ENCODE measurements around the gene SF3B5.

DNA sequence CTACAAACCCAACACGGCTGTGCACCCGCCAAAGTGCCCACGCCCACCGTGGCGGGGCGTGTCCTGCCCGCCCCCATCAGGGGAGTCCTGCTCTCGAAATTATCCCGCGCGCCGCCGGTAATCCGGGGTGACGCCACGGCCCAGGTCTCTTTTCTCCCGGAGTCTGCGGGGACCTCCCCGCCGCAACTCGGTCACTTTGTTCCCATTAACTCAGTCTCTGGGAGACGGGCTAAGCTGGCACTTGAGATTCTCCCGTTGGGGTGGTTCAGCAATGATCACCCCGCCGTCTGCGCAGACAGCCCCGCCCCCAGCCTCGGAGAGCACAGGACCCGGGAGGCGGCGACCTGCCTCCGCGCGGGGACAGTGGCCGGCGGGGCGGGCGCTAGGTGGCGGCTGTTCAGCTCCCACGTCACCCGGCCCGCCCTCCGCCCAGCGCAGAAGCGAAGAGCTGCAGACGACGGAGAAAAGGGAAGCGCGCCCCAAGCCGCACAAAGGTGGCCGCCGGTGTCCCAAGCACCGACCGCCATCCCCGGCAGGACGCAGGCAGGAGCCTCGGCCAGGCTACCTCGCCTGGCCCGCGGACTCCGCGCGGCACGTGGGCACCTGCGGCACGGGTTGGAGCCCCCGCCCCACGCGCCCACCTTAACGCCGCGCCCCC is 31.5 kb downstream of the SF3B5 start:
- TF ChIP-seq POLR2A (IDR thresholded peaks at IDR 0.05; ENCODE audit: low read depth, low read length) (peak; percentile 88), POLR2AphosphoS5 (IDR thresholded peaks at IDR 0.05; ENCODE audit: low read depth, low read length) (peak; percentile 90), TAF1 (IDR thresholded peaks at IDR 0.05; ENCODE audit: borderline replicate concordance, low read depth, low read length) (0 out of 2 replicates have a peak, but pooled peaks have one; percentile 79)

Measured in GM12892 (cell line).